ENCODE data around the gene TSPAN5. TPM values are rescaled to one million over a fixed set of nuclear protein-coding genes. Genes with fewer than 3 reads are reported as not detected.

The TSPAN5 gene
- polyA plus RNA-seq, 1 donor (not counting 4 experiments of a cell fraction or from before 2014, with no cell fraction given) = 45.5 TPM

- no peak for TF ChIP-seq CTCF (optimal IDR thresholded peaks at IDR 0.05 in 1 of 3, IDR thresholded peaks at IDR 0.05 in 1 of 3, conservative IDR thresholded peaks at IDR 0.05 in 1 of 3; ENCODE audit: extremely low read depth in 1 of 3, insufficient read depth in 2 of 3, low read length in 3 of 3)
- TF ChIP-seq EZH2 (IDR thresholded peaks at IDR 0.05; ENCODE audit: low read length) = no peak
- peak overlapping the region; percentile 35 for H3K4me2 ChIP-seq (ENCODE audit: control insufficient read depth, extremely low read depth, insufficient read depth, low read depth, low read length)
- FAIRE-seq (no peak), DNase-seq (ENCODE audit: low read depth, low spot score) (no peak)
- H3K36me3 ChIP-seq (ENCODE audit: control insufficient read depth in 2 of 2, extremely low read depth in 1 of 2, insufficient read depth in 2 of 2, low read length in 2 of 2) = no peaks in the 10 kb centered on the region
- H3K9me3 ChIP-seq (ENCODE audit: control insufficient read depth, low read depth, low read length) = no peaks in the 10 kb centered on the region
- H3K27me3 ChIP-seq (ENCODE audit: control insufficient read depth, extremely low read depth, insufficient read depth, low read length) = no peaks in the 10 kb centered on the region
- H2AFZ ChIP-seq (ENCODE audit: control insufficient read depth, low read length) = no peak overlapping the region
- dilution Hi-C loops (cut with MboI; ENCODE audit: extremely low pct_ligation_motif_present, low sequenced_read_pairs) = no loop called here
- peaks cover 43% of the 10 kb centered on the region for H3K4me1 ChIP-seq (ENCODE audit: control insufficient read depth, extremely low read depth, insufficient read depth, low read length)
- H3K9ac ChIP-seq (ENCODE audit: control insufficient read depth, extremely low read depth, insufficient read depth, low read length) = no peak overlapping the region
- H3K27ac ChIP-seq (ENCODE audit: control insufficient read depth, insufficient read depth, low read length) = peak overlapping the region; percentile 56
- no peaks in the 10 kb centered on the region for H3K9me1 ChIP-seq (ENCODE audit: control insufficient read depth, extremely low read depth, insufficient read depth, low read length)
- peak overlapping the region in 1 of 3 experiments; percentile 39 for H3K4me3 ChIP-seq (ENCODE audit: control insufficient read depth in 2 of 3, extremely low read depth in 1 of 3, insufficient read depth in 2 of 3, low read depth in 1 of 3, low read length in 3 of 3)
- no peaks in the 10 kb centered on the region for H4K20me1 ChIP-seq (ENCODE audit: control insufficient read depth, extremely low read depth, insufficient read depth, low read length)
- H3K79me2 ChIP-seq (ENCODE audit: control insufficient read depth, insufficient read depth, low read length) = peaks cover 73% of the 10 kb centered on the region
These were observed 136.3 kb downstream of the TSPAN5 start for GRCh38 chr4:98522062-98522461.

GRCh38 chr4:98521486-98521885, 136.9 kb downstream of the TSPAN5 start:
- Histone ChIP-seq H3K9me3 (ENCODE audit: control insufficient read depth, low read depth, low read length) (no peaks in the 10 kb centered on the region), H3K9ac (ENCODE audit: control insufficient read depth, extremely low read depth, insufficient read depth, low read length) (no peak overlapping the region), H3K4me2 (ENCODE audit: control insufficient read depth, extremely low read depth, insufficient read depth, low read depth, low read length) (peak overlapping the region; percentile 35), H3K36me3 (ENCODE audit: control insufficient read depth in 2 of 2, extremely low read depth in 1 of 2, insufficient read depth in 2 of 2, low read length in 2 of 2) (no peaks in the 10 kb centered on the region), H3K4me1 (ENCODE audit: control insufficient read depth, extremely low read depth, insufficient read depth, low read length) (peaks cover 49% of the 10 kb centered on the region), H3K27me3 (ENCODE audit: control insufficient read depth, extremely low read depth, insufficient read depth, low read length) (no peaks in the 10 kb centered on the region), H4K20me1 (ENCODE audit: control insufficient read depth, extremely low read depth, insufficient read depth, low read length) (no peaks in the 10 kb centered on the region), H3K79me2 (ENCODE audit: control insufficient read depth, insufficient read depth, low read length) (peaks cover 72% of the 10 kb centered on the region), H3K9me1 (ENCODE audit: control insufficient read depth, extremely low read depth, insufficient read depth, low read length) (no peaks in the 10 kb centered on the region), H3K4me3 (ENCODE audit: control insufficient read depth in 2 of 3, extremely low read depth in 1 of 3, insufficient read depth in 2 of 3, low read depth in 1 of 3, low read length in 3 of 3) (peak overlapping the region in 1 of 3 experiments; percentile 39), H3K27ac (ENCODE audit: control insufficient read depth, insufficient read depth, low read length) (peak overlapping the region; percentile 56), H2AFZ (ENCODE audit: control insufficient read depth, low read length) (no peak overlapping the region)
- peak; percentile 76 for FAIRE-seq
- no peak for TF ChIP-seq EZH2 (IDR thresholded peaks at IDR 0.05; ENCODE audit: low read length)
- TF ChIP-seq CTCF (optimal IDR thresholded peaks at IDR 0.05 in 1 of 3, IDR thresholded peaks at IDR 0.05 in 1 of 3, conservative IDR thresholded peaks at IDR 0.05 in 1 of 3; ENCODE audit: extremely low read depth in 1 of 3, insufficient read depth in 2 of 3, low read length in 3 of 3) = no peak
- dilution Hi-C loops (cut with MboI; ENCODE audit: extremely low pct_ligation_motif_present, low sequenced_read_pairs) = no loop called here
- DNase-seq (ENCODE audit: low read depth, low spot score) = no peak
